SK-N-MC (cell line): Measurements from ENCODE around the gene DHRS7B.

ENCODE experiments used
- DNase-seq: peaks from one replicate; pipeline ENCODE4 v3.0.0-alpha.2; 2011; ENCODE audit warnings: low read depth, low spot score
- H3K27ac ChIP-seq: fragments of 200-600 bp; sonication (generic); 2 replicates; pipeline ENCODE4 v1.5.1; 2016; ENCODE audit warnings: mixed run types
- H3K36me3 ChIP-seq: fragments of 200-600 bp; sonication (generic); 2 replicates; pipeline ENCODE4 v1.6.1; 2017; ENCODE audit warnings: antibody characterized with exemption, low read length, mixed read lengths; ENCODE audit not compliant: insufficient read depth
- H3K4me3 ChIP-seq: fragments of 200-600 bp; sonication (generic); 2 replicates; pipeline ENCODE4 v1.5.1; 2016
- H3K9ac ChIP-seq: fragments of 200-600 bp; sonication (generic); 2 replicates; pipeline ENCODE4 v1.8.0; 2017; ENCODE audit warnings: mixed run types, mixed read lengths; ENCODE audit not compliant: insufficient read length
- H3K9me3 ChIP-seq: fragments of 200-600 bp; sonication (generic); 2 replicates; pipeline ENCODE4 v1.6.1; 2017; ENCODE audit warnings: low read depth, mild to moderate bottlenecking, antibody characterized with exemption, low read length, moderate library complexity, mixed read lengths
- EZH2 ChIP-seq: fragments of 200-600 bp; sonication (generic); IDR thresholded peaks from one replicate; pipeline ENCODE4 v1.6.1; 2017; ENCODE audit warnings: antibody characterized with exemption
- FOXP2 ChIP-seq: optimal IDR thresholded peaks from 2 replicates; pipeline ENCODE3; 2011; ENCODE audit warnings: mild to moderate bottlenecking, moderate library complexity; ENCODE audit not compliant: insufficient read depth; ENCODE audit errors: extremely low read length, control extremely low read depth
- POLR2AphosphoS5 ChIP-seq: IDR thresholded peaks from 2 replicates; pipeline ENCODE4 v1.6.1; 2012; ENCODE audit warnings: mild to moderate bottlenecking, low read depth, low read length, borderline replicate concordance

DHRS7B gene

GRCh38 chr17:21160401-21160800 is 33.6 kb downstream of the DHRS7B start:
- DNase-seq = no peak
- H3K27ac ChIP-seq = no peak overlapping the region
- H3K9ac ChIP-seq = no peak overlapping the region
- TF ChIP-seq FOXP2 = no peak
- no peak for TF ChIP-seq POLR2AphosphoS5
- TF ChIP-seq EZH2 = no peak
- H3K9me3 ChIP-seq = no peaks in the 10 kb centered on the region
- no peaks in the 10 kb centered on the region for H3K36me3 ChIP-seq
- H3K4me3 ChIP-seq = no peak overlapping the region

DNA sequence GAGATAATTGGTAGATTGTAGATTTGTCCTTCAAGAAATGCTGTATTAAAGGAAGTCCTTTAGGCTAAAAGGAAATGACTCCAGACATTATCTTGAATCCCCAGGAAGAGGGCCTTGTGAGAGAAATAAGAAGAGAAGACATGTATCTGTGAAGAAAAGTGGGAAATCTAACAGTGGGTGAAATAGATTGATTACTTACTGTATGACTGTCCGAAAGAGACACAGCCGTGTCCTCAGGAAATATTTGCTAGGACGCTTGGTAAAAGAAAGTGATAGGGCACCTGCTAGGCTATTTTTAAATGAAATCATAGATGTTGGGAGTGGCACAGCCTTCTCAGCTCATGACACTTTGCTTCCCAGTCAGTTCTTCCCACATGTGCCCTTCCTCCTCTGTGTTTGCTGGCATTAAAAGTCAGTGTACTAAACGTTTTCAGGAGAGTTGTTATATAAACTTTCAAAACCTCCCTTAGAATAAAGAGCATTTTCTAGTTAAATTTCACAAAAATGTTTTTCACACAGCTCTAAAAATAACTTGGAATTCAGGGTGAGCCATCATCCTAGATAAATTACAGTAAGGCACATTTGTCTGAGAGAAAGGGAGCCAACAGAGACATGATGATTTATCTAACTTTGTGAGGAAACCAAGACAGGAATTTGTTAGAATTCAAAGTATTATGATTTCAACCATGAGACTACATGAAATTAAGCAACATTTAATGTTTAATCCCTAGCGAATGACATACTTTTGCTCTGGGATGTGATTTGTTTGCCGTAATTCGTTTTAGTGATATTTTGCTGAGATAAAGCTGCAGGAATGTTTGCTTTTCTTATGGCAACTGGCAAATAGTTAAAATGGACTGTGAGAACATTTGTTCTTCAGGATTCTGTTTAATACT is 35.0 kb downstream of the DHRS7B start:
- H3K27ac ChIP-seq = no peak overlapping the region
- no peaks in the 10 kb centered on the region for H3K36me3 ChIP-seq

DNA sequence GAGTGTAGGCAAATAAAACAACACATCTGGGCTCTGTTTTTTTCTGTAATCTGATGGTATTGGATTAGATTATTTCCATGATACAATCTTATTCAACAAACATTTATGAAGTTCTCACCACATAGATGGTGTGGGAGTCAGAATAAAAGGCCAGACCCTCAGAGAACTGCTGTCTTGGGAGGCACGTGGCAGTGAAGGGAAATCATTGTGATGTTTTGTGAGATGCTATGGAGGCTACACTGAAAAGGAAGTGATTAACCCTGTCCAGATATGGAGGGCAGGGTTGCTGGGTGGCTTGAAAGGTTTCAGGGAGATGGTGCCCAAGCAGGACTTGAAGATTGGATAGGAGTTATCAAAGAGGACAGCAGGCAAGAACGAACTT is 35.6 kb downstream of the DHRS7B start:
- TF ChIP-seq POLR2AphosphoS5 (no peak), EZH2 (no peak), FOXP2 (no peak)
- Histone ChIP-seq H3K4me3 (no peak overlapping the region), H3K9ac (no peak overlapping the region), H3K9me3 (no peaks in the 10 kb centered on the region), H3K27ac (no peak overlapping the region), H3K36me3 (no peaks in the 10 kb centered on the region)
- DNase-seq = no peak

More for the DNA sequence above, 35.0 kb downstream of the DHRS7B start:
- Histone ChIP-seq H3K9ac (no peak overlapping the region), H3K9me3 (no peaks in the 10 kb centered on the region), H3K4me3 (no peak overlapping the region)
- no peak for DNase-seq
- TF ChIP-seq FOXP2 (no peak), POLR2AphosphoS5 (no peak), EZH2 (no peak)

DNA sequence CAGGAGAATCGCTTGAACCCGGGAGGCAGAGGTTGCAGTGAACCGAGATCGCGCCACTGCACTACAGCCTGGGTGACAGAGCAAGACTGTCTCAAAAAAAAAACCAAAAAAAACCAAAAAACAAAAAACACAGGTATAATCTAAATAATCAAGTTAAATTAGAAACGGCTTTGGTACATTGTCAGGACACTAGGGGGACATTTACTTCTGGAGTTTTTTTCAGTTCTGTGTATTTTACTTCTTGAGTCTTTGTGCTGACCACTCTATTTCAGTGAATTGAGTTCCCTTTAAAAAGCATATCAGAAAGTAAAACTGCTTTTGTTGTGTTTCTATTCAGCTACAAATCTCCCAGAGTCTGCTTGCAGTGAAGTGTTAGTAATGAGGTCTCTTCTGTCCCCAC is 36.3 kb downstream of the DHRS7B start:
- Histone ChIP-seq H3K9me3 (no peaks in the 10 kb centered on the region), H3K9ac (no peak overlapping the region), H3K4me3 (no peak overlapping the region), H3K27ac (no peak overlapping the region), H3K36me3 (no peaks in the 10 kb centered on the region)
- no peak for DNase-seq
- TF ChIP-seq FOXP2 (no peak), EZH2 (no peak), POLR2AphosphoS5 (no peak)

- no peak for DNase-seq
- Histone ChIP-seq H3K36me3 (no peaks in the 10 kb centered on the region), H3K9me3 (no peaks in the 10 kb centered on the region), H3K4me3 (no peak overlapping the region), H3K27ac (no peak overlapping the region), H3K9ac (no peak overlapping the region)
- TF ChIP-seq POLR2AphosphoS5 = no peak
- TF ChIP-seq FOXP2 = no peak
- TF ChIP-seq EZH2 = no peak
Measured at GRCh38 chr17:21164216-21164615, 37.5 kb downstream of the DHRS7B start.

DNA sequence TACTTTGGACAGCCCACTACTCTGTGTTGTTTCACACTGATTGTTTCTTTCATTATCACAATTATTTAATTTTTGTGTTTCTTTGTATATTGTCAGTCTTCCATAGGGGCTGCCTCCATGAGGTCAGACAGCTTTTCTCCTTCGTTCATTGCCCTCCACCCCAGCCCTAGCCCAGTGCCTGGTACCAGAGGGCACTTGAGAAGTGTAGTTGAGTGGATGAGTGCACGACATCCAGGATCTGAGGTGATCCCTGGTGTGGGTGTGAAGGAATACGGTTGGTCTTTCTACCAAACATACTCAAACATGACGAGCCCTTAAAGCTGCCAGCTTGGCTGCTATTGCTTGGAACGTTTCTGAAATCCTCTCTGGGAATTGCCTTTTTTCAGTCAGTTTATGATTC is 37.9 kb downstream of the DHRS7B start:
- Histone ChIP-seq H3K9me3 (no peaks in the 10 kb centered on the region), H3K9ac (no peak overlapping the region), H3K27ac (no peak overlapping the region), H3K4me3 (no peak overlapping the region), H3K36me3 (no peaks in the 10 kb centered on the region)
- DNase-seq = no peak
- TF ChIP-seq EZH2 (no peak), FOXP2 (no peak), POLR2AphosphoS5 (no peak)

DNA sequence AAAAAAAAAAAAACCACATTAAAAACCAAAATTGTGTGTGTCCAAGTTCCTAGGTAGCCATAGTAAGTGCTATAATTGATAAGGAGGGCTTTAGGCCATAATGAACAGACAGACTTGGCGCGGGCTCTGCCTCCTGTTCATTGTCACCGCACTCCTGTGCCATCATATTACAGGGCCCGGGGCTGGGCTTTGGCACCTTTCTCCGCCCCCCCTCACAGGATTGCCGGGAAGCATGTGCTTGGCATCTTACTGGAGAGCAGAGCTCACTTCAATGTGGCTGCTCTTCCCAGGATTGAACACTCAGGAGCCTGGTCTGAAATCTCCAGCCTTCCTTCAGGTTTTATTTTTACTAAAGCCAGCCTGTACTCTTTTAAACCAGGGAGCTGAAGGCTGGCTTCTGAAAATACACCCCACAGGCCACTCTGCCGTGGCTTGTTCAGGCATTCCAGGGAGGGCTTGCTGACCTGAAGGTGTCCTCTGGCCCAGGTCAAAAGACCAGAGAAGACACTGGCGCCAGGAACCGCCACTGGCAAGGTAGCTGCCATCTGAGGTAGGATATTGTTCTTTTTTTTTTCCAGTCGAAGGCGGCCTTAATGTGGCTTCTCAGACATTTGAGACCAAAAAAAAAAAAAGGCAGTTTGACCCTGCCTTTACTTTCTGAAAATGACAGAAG is 39.3 kb downstream of the DHRS7B start:
- Histone ChIP-seq H3K4me3 (no peak overlapping the region), H3K36me3 (no peaks in the 10 kb centered on the region), H3K9me3 (no peaks in the 10 kb centered on the region), H3K9ac (no peak overlapping the region), H3K27ac (no peak overlapping the region)
- no peak for DNase-seq
- TF ChIP-seq EZH2 = no peak
- TF ChIP-seq POLR2AphosphoS5 = no peak
- no peak for TF ChIP-seq FOXP2

- H3K27ac ChIP-seq = no peak overlapping the region
Measured at GRCh38 chr17:21166595-21167210, 39.9 kb downstream of the DHRS7B start.

More at GRCh38 chr17:21166595-21167210, 39.9 kb downstream of the DHRS7B start:
- no peak overlapping the region for H3K9ac ChIP-seq
- no peaks in the 10 kb centered on the region for H3K9me3 ChIP-seq
- H3K4me3 ChIP-seq = no peak overlapping the region
- no peak for DNase-seq
- no peaks in the 10 kb centered on the region for H3K36me3 ChIP-seq
- TF ChIP-seq FOXP2 (no peak), POLR2AphosphoS5 (no peak), EZH2 (no peak)
